Suprapubic skin (tissue), 4 donors: ENCODE measurements around the gene SLC19A2.

Source experiments
- POLR2A ChIP-seq, 2 donors: fragments of 450-650 bp; IDR thresholded peaks; one replicate each; pipeline ENCODE4 v1.6.1; 2017; ENCODE audit warnings: antibody characterized with exemption in 2 of 2, mild to moderate bottlenecking in 2 of 2, moderate library complexity in 2 of 2
- POLR2AphosphoS5 ChIP-seq, 3 donors: sonication (generic); formaldehyde crosslinking; IDR thresholded peaks; one replicate each; pipeline ENCODE4 v1.6.1; 2017; ENCODE audit warnings: antibody characterized with exemption in 3 of 3

DNA sequence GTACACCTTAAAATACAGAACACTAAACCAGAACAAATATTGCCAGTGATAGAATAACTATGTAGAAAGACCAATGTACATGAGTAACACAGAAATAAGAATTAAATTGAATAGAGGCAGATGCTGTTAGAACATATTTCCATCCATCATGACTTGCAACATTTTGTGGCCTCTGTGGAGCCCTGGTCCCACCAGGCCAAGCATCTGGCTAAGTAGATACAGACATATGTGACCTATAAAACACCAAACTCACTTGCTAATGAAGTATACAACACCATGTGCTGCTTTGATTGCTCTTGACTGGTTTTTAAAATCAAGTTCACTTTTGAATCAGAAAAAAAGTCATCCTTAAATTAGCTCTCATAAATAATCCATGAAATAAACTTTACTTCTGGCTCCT lies 20.5 kb downstream of the SLC19A2 start:
- TF ChIP-seq POLR2AphosphoS5 (IDR thresholded peaks at IDR 0.05) (no peak), POLR2A (IDR thresholded peaks at IDR 0.05) (no peak)
